Measurements from ENCODE around the gene ZEB1. TPM values are rescaled to one million over a fixed set of nuclear protein-coding genes. Genes with fewer than 3 reads are reported as not detected.

Gene ZEB1
- total and polyA plus RNA-seq, 9 of the 15 experiments (the other 6 are each of a cell fraction or from before 2014, with no cell fraction given) = 2.1 to 8.4 (median 4.9) TPM

DNA sequence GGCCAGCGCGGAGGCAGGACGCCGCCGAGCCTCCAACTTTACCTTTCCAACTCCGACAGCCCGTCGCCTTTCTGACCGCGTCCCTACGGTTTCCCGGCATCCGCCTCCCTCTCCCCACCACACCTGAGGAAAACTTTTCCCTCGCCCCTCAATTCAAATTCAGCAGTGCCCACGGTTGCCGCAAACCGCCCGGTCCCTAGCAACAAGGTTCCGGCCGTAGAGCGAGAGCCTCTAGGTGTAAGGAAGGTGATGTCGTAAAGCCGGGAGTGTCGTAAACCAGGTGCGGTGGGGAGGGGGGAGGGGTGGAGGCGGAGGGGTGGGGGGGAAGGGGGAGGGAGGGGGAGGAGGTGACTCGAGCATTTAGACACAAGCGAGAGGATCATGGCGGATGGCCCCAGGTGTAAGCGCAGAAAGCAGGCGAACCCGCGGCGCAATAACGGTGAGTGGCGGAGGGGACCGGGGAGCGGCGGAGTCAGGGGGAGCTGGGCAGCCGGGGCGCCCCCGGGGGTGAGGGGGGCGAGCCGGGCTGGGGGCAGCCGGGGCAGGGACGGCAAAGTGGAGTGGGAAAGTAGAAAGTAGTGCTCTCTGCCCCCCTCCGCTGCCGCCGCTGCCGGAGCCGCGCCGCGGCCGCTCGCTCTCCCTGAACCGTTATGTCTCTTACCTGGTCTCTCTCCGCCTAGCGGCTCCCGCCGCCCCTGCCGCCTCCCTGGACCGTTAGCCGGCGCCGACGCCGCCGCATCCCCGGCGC lies at the start of gene ZEB1 (continued):
- TF ChIP-seq, protein P1, sequence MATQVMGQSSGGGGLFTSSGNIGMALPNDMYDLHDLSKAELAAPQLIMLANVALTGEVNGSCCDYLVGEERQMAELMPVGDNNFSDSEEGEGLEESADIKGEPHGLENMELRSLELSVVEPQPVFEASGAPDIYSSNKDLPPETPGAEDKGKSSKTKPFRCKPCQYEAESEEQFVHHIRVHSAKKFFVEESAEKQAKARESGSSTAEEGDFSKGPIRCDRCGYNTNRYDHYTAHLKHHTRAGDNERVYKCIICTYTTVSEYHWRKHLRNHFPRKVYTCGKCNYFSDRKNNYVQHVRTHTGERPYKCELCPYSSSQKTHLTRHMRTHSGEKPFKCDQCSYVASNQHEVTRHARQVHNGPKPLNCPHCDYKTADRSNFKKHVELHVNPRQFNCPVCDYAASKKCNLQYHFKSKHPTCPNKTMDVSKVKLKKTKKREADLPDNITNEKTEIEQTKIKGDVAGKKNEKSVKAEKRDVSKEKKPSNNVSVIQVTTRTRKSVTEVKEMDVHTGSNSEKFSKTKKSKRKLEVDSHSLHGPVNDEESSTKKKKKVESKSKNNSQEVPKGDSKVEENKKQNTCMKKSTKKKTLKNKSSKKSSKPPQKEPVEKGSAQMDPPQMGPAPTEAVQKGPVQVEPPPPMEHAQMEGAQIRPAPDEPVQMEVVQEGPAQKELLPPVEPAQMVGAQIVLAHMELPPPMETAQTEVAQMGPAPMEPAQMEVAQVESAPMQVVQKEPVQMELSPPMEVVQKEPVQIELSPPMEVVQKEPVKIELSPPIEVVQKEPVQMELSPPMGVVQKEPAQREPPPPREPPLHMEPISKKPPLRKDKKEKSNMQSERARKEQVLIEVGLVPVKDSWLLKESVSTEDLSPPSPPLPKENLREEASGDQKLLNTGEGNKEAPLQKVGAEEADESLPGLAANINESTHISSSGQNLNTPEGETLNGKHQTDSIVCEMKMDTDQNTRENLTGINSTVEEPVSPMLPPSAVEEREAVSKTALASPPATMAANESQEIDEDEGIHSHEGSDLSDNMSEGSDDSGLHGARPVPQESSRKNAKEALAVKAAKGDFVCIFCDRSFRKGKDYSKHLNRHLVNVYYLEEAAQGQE (IDR thresholded peaks at IDR 0.05; ENCODE audit: borderline replicate concordance) = no peak
- TF ChIP-seq, protein P1 (CRISPR knock-in tag; IDR thresholded peaks at IDR 0.05; ENCODE audit: low read depth) = no peak
- TF ChIP-seq, protein P2, sequence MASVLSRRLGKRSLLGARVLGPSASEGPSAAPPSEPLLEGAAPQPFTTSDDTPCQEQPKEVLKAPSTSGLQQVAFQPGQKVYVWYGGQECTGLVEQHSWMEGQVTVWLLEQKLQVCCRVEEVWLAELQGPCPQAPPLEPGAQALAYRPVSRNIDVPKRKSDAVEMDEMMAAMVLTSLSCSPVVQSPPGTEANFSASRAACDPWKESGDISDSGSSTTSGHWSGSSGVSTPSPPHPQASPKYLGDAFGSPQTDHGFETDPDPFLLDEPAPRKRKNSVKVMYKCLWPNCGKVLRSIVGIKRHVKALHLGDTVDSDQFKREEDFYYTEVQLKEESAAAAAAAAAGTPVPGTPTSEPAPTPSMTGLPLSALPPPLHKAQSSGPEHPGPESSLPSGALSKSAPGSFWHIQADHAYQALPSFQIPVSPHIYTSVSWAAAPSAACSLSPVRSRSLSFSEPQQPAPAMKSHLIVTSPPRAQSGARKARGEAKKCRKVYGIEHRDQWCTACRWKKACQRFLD (CRISPR knock-in tag; IDR thresholded peaks at IDR 0.05) = no peak
- TF ChIP-seq, protein P3, sequence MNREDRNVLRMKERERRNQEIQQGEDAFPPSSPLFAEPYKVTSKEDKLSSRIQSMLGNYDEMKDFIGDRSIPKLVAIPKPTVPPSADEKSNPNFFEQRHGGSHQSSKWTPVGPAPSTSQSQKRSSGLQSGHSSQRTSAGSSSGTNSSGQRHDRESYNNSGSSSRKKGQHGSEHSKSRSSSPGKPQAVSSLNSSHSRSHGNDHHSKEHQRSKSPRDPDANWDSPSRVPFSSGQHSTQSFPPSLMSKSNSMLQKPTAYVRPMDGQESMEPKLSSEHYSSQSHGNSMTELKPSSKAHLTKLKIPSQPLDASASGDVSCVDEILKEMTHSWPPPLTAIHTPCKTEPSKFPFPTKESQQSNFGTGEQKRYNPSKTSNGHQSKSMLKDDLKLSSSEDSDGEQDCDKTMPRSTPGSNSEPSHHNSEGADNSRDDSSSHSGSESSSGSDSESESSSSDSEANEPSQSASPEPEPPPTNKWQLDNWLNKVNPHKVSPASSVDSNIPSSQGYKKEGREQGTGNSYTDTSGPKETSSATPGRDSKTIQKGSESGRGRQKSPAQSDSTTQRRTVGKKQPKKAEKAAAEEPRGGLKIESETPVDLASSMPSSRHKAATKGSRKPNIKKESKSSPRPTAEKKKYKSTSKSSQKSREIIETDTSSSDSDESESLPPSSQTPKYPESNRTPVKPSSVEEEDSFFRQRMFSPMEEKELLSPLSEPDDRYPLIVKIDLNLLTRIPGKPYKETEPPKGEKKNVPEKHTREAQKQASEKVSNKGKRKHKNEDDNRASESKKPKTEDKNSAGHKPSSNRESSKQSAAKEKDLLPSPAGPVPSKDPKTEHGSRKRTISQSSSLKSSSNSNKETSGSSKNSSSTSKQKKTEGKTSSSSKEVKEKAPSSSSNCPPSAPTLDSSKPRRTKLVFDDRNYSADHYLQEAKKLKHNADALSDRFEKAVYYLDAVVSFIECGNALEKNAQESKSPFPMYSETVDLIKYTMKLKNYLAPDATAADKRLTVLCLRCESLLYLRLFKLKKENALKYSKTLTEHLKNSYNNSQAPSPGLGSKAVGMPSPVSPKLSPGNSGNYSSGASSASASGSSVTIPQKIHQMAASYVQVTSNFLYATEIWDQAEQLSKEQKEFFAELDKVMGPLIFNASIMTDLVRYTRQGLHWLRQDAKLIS (CRISPR knock-in tag; IDR thresholded peaks at IDR 0.05) = no peak
- TF ChIP-seq, protein P4, sequence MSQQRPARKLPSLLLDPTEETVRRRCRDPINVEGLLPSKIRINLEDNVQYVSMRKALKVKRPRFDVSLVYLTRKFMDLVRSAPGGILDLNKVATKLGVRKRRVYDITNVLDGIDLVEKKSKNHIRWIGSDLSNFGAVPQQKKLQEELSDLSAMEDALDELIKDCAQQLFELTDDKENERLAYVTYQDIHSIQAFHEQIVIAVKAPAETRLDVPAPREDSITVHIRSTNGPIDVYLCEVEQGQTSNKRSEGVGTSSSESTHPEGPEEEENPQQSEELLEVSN (IDR thresholded peaks at IDR 0.05; ENCODE audit: borderline replicate concordance in 1 of 2, extremely low read depth in 1 of 2, insufficient read depth in 1 of 2, insufficient read length in 1 of 2, low read depth in 1 of 2, low read length in 1 of 2, poor library complexity in 1 of 2, severe bottlenecking in 1 of 2) = peak in 1 of 2 experiments; percentile 36
- TF ChIP-seq RBM22 (IDR thresholded peaks at IDR 0.05; ENCODE audit: low read depth, low read length, poor library complexity, severe bottlenecking) (no peak), NFE2L1 (tag; IDR thresholded peaks at IDR 0.05; ENCODE audit: borderline replicate concordance, low read depth) (no peak), XRCC3 (IDR thresholded peaks at IDR 0.05) (no peak), SIRT6 (IDR thresholded peaks at IDR 0.05; ENCODE audit: low read depth, low read length) (no peak), NCOR1 (IDR thresholded peaks at IDR 0.05) (no peak)
